IPS DF 4.7 (cell line): ENCODE measurements around the gene KLK1.
"Not testable (repeated sequence)": the region's sequence is repeated elsewhere in the genome, so short reads cannot be mapped to it uniquely, and the experiment has no call there.

Source experiments
- DNase-seq: peaks from one replicate; pipeline ENCODE4 v3.0.0-alpha.2; 2013; ENCODE audit warnings: low spot score; ENCODE audit errors: extremely low read depth

KLK1 gene

GRCh38 chr19:50770164-50770563 lies 53.4 kb downstream of the KLK1 start, which contains the start of gene GPR32:
TSS of gene GPR32 (plus strand) at chr19:50770464. CDS start at chr19:50770601, 137 bp downstream.
- DNase-seq = not testable (repeated sequence)
